Gastrocnemius medialis (tissue), 4 donors: Measurements from ENCODE around the gene ANKRD2. TPM values are rescaled to one million over a fixed set of nuclear protein-coding genes. Genes with fewer than 3 reads are reported as not detected.
"Not testable (repeated sequence)": the region's sequence is repeated elsewhere in the genome, so short reads cannot be mapped to it uniquely, and the experiment has no call there.

Experiments
- ATAC-seq, 2 donors: fragments of 150-250 bp; one replicate each; pipeline ENCODE4 v1.9.1; 2016
- DNase-seq, 2 donors: peaks; one replicate each; pipeline ENCODE4 v3.0.0-alpha.2; 2019
- H3K27ac ChIP-seq, 4 donors: fragments of 200-600 bp; sonication (generic); 1 replicate in 1 of 4; 2 replicates in 3 of 4; pipeline ENCODE4 v1.5.1; 2016 to 2018; ENCODE audit warnings: mild to moderate bottlenecking in 2 of 4, moderate library complexity in 1 of 4
- H3K27me3 ChIP-seq, 3 donors: fragments of 200-600 bp; sonication (generic) in 2 of 3; 1 replicate in 1 of 3; 2 replicates in 2 of 3; pipeline versions ENCODE4 v1.5.1 to v1.6.0; 2016 to 2019; ENCODE audit warnings: mild to moderate bottlenecking in 1 of 3, moderate library complexity in 1 of 3
- H3K36me3 ChIP-seq, 2 donors: fragments of 200-600 bp; sonication (generic) in 1 of 2; one replicate each; pipeline ENCODE4 v1.5.1; 2017 to 2018
- H3K4me1 ChIP-seq, 2 donors: fragments of 200-600 bp; sonication (generic) in 1 of 2; one replicate each; pipeline ENCODE4 v1.5.1; 2016 to 2017; ENCODE audit warnings: mild to moderate bottlenecking in 2 of 2
- H3K4me3 ChIP-seq, 4 donors: fragments of 200-600 bp; sonication (generic) in 3 of 4; 1 replicate in 1 of 4; 2 replicates in 3 of 4; pipeline ENCODE4 v1.5.1; 2016 to 2019; ENCODE audit warnings: mild to moderate bottlenecking in 2 of 4
- H3K9me3 ChIP-seq, 3 donors: fragments of 200-600 bp; sonication (generic) in 2 of 3; 1 replicate in 1 of 3; 2 replicates in 2 of 3; pipeline ENCODE4 v1.5.1; 2016 to 2019
- POLR2A ChIP-seq, 2 donors: fragments of 450-650 bp; IDR thresholded peaks; one replicate each; pipeline ENCODE4 v1.6.1; 2017; ENCODE audit warnings: antibody characterized with exemption in 2 of 2, mild to moderate bottlenecking in 2 of 2, moderate library complexity in 2 of 2
- in situ Hi-C, 4 donors: fragments of 200-750 bp; cut with MboI; loops; one replicate each; pipeline versions ENCODE4 v1.15.0 to v1.8.0; 2017; ENCODE audit warnings: low sequenced_read_pairs in 4 of 4
- intact Hi-C: fragments of 100-400 bp; cut with DNase I; formaldehyde crosslinking; loops from one replicate; pipeline ENCODE4 v1.15.1; 2023; ENCODE audit warnings: low total_unique reads
- total RNA-seq, 4 donors: library from RNA; depleted of rRNA; stranded (reverse); fragments of >200 nt; gene quantifications; one replicate each; pipeline versions ENCODE4 v1.1.0 to v1.2.3, GENCODE V29; 2016
- TF ChIP-seq, protein P1 (sequence below), 5 experiments: fragments of 450-650 bp in 3 of 5; fragments of 200-600 bp in 2 of 5; sonication (generic) in 2 of 5; IDR thresholded peaks in 4 of 5; conservative IDR thresholded peaks in 1 of 5; 1 replicate in 4 of 5; 2 replicates in 1 of 5; pipeline ENCODE4 v1.5.1; 2016 to 2019; ENCODE audit warnings: antibody characterized with exemption in 5 of 5, mild to moderate bottlenecking in 3 of 5, moderate library complexity in 3 of 5

Gene ANKRD2
- total RNA-seq, result 1,000 to 10,000 TPM in 1 of 4 donors, 100 to 1,000 TPM in 3; 105 to 1,024 (median 853) TPM

DNA sequence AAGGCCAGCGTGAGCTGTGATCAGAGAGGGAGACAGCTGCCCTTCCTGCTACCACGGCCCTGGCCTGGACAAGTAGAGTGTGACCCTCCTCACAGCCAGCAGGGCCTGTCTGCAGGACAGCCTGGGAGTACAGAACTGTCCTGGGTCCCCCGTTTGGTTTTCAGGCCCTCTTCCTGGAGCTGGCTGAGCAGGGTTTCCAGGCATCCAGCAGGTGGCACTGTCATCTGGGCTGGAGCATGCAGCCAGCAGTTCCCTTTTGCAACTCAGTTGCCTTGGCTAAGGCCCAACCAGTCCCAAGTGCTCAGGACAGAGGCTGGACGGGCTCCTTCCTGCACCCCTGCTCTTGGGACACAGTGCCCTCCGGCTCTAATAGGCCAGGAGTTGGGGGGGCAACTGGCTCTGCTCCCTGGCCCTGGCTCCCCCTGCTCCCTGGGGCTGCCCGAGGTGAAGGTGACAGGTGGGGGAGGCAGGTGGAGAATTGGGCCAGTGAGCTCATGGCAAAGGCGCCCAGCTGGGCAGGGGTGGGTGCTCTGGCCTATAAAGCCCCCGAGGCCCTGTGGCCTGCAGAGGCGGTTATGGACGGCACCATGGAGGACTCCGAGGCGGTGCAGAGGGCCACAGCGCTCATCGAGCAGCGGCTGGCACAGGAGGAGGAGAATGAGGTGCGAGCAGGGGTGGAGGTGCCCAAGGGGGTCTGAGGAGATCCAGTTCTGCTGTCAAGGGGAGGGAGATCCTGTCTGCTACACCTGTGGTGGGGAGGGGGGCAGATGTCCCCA is at the start of gene ANKRD2:
ANKRD2 (plus strand) TSS at position 566 of the 776 bp plus-strand sequence; CDS start at position 576, 10 bp downstream.
- ATAC-seq, result peak; percentile 61 to 71
- Histone ChIP-seq H3K27me3 (no peaks in the 10 kb centered on the region), H3K27ac (peak within 1 kb of the TSS; percentile 90 to 92 (median 91)), H3K36me3 (peaks cover 0 to 18% of the 10 kb centered on the region in 2 donors), H3K9me3 (no peaks in the 10 kb centered on the region), H3K4me3 (peak within 1 kb of the TSS; percentile 28 to 58 (median 35)), H3K4me1 (peaks cover 61 to 65% of the 10 kb centered on the region in 2 donors)
- in situ Hi-C loops (loop anchor here (5.0 kb wide), 2 partner anchors 40 to 45 kb away; no protein-coding TSS in a partner anchor), intact Hi-C loops (loop anchor here (1.0 kb wide), 1 partner anchor 40 kb away; no protein-coding TSS in a partner anchor)
- DNase-seq, result peak; percentile 77 to 89
- no peak for TF ChIP-seq POLR2A (IDR thresholded peaks at IDR 0.05)
- TF ChIP-seq, protein P1, sequence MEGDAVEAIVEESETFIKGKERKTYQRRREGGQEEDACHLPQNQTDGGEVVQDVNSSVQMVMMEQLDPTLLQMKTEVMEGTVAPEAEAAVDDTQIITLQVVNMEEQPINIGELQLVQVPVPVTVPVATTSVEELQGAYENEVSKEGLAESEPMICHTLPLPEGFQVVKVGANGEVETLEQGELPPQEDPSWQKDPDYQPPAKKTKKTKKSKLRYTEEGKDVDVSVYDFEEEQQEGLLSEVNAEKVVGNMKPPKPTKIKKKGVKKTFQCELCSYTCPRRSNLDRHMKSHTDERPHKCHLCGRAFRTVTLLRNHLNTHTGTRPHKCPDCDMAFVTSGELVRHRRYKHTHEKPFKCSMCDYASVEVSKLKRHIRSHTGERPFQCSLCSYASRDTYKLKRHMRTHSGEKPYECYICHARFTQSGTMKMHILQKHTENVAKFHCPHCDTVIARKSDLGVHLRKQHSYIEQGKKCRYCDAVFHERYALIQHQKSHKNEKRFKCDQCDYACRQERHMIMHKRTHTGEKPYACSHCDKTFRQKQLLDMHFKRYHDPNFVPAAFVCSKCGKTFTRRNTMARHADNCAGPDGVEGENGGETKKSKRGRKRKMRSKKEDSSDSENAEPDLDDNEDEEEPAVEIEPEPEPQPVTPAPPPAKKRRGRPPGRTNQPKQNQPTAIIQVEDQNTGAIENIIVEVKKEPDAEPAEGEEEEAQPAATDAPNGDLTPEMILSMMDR (IDR thresholded peaks at IDR 0.05 in 4 of 5, conservative IDR thresholded peaks at IDR 0.05 in 1 of 5), result peak; percentile 89 to 96 (median 93)

DNA sequence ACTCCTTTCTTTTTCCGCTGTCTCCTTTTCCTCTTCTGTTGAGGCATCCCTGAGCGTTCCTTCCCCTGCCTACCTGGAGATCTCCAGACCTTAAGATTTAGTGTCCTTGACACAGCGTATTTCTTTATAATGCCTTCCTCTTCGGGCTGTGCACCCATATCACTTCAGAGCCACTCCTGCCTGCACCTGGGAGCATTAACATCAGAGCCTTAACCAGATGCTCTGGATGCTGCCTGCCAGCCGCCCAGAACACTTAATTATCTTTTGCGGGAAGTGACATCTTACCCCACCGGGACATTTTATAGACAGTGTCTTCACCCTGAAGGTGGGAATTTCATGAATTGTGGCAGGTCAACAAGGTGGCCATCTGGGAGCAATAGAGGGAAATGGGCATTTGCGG is 49.6 kb upstream of the ANKRD2 start:
- no peak for TF ChIP-seq POLR2A (IDR thresholded peaks at IDR 0.05)
- TF ChIP-seq, protein P1 (IDR thresholded peaks at IDR 0.05 in 4 of 5, conservative IDR thresholded peaks at IDR 0.05 in 1 of 5), result no peak
- intact Hi-C loops, result no loop called here

DNA sequence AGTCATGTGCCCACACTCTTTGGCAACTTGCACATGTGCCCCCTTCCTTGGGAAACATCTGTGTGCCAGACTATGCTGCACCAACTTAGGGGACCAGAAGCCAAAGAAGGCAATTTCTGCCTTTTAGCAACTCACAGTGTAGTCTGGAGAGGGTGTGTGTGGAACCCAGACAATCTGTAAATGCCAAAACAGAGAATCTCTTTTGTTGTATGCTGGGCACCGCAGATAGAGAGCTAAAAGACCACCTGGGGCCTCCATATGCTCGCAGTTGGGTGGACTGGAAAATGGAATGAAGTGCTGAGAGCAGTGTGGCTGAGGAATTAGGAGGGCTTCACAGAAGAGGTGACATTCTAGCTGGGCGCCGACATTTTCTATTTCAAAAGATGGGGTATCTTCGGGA is 47.5 kb upstream of the ANKRD2 start:
- no peak overlapping the region for H3K27ac ChIP-seq
- in situ Hi-C loops, result no loop called here
- no peaks in the 10 kb centered on the region for H3K9me3 ChIP-seq
- H3K27me3 ChIP-seq, result no peaks in the 10 kb centered on the region
- H3K4me3 ChIP-seq, result no peak overlapping the region
- DNase-seq, result no peak
- peaks cover 16 to 23% of the 10 kb centered on the region in 2 donors for H3K4me1 ChIP-seq
- intact Hi-C loops, result no loop called here
- ATAC-seq, result no peak
- H3K36me3 ChIP-seq, result no peaks in the 10 kb centered on the region
- TF ChIP-seq, protein P1 (IDR thresholded peaks at IDR 0.05 in 4 of 5, conservative IDR thresholded peaks at IDR 0.05 in 1 of 5), result no peak
- no peak for TF ChIP-seq POLR2A (IDR thresholded peaks at IDR 0.05)

More for the DNA sequence above, 49.6 kb upstream of the ANKRD2 start:
- no peaks in the 10 kb centered on the region for H3K9me3 ChIP-seq
- in situ Hi-C loops, result no loop called here
- H3K27me3 ChIP-seq, result no peaks in the 10 kb centered on the region
- H3K36me3 ChIP-seq, result no peaks in the 10 kb centered on the region
- H3K27ac ChIP-seq, result no peak overlapping the region
- H3K4me3 ChIP-seq, result no peak overlapping the region
- DNase-seq (no peak), ATAC-seq (no peak)
- peaks cover 22 to 31% of the 10 kb centered on the region in 2 donors for H3K4me1 ChIP-seq

DNA sequence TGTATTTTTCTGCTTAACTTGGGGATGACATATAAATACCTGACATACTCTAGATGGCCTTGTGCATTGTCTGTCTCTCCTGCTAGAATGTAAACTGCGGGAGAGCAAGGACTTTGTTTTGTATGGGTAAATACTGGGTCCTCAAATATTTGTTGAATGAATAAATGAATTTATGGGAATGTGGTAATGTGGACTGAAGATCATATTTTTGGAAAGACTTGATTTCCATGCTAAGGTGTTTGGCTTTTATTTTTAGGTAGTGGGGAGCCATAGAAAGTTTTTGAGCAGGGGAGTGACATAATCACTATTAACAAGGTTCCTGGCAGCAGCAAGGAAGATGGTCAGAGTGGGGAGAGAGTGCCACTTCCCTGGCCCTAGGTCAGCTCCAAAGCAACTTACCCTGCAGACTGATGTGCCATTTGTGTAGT is 46.9 kb upstream of the ANKRD2 start:
- TF ChIP-seq POLR2A (IDR thresholded peaks at IDR 0.05), result no peak
- TF ChIP-seq, protein P1 (IDR thresholded peaks at IDR 0.05 in 4 of 5, conservative IDR thresholded peaks at IDR 0.05 in 1 of 5), result no peak
- Histone ChIP-seq H3K4me1 (peaks cover 16 to 23% of the 10 kb centered on the region in 2 donors), H3K27me3 (no peaks in the 10 kb centered on the region), H3K9me3 (no peaks in the 10 kb centered on the region), H3K27ac (no peak overlapping the region), H3K4me3 (no peak overlapping the region), H3K36me3 (no peaks in the 10 kb centered on the region)
- intact Hi-C loops (no loop called here), in situ Hi-C loops (no loop called here)
- DNase-seq, result no peak
- no peak for ATAC-seq

- H3K4me3 ChIP-seq, DNase-seq, H3K27me3 ChIP-seq, ATAC-seq, in situ Hi-C loops, H3K27ac ChIP-seq, intact Hi-C loops, H3K36me3 ChIP-seq, H3K9me3 ChIP-seq: not testable (repeated sequence)
- peaks cover 3 to 13% of the 10 kb centered on the region in 2 donors for H3K4me1 ChIP-seq
Measured at GRCh38 chr10:97528876-97529275, 43.7 kb upstream of the ANKRD2 start.
